Hair follicle dermal papilla cell (primary cell): ENCODE measurements around the gene LHX1. TPM values are rescaled to one million over a fixed set of nuclear protein-coding genes. Genes with fewer than 3 reads are reported as not detected.

Experiments
- small RNA-seq: library from RNA; depleted of rRNA; stranded (forward); fragments of <200 nt; gene quantifications from one replicate; pipeline ENCODE3, GENCODE V24; 2012
- total RNA-seq: library from RNA; depleted of rRNA; stranded (reverse); fragments of >200 nt; gene quantifications from 2 replicates; pipeline ENCODE4 v1.2.3, GENCODE V29; 2012

The LHX1 gene
- total RNA-seq = not detected in 2 replicates

DNA sequence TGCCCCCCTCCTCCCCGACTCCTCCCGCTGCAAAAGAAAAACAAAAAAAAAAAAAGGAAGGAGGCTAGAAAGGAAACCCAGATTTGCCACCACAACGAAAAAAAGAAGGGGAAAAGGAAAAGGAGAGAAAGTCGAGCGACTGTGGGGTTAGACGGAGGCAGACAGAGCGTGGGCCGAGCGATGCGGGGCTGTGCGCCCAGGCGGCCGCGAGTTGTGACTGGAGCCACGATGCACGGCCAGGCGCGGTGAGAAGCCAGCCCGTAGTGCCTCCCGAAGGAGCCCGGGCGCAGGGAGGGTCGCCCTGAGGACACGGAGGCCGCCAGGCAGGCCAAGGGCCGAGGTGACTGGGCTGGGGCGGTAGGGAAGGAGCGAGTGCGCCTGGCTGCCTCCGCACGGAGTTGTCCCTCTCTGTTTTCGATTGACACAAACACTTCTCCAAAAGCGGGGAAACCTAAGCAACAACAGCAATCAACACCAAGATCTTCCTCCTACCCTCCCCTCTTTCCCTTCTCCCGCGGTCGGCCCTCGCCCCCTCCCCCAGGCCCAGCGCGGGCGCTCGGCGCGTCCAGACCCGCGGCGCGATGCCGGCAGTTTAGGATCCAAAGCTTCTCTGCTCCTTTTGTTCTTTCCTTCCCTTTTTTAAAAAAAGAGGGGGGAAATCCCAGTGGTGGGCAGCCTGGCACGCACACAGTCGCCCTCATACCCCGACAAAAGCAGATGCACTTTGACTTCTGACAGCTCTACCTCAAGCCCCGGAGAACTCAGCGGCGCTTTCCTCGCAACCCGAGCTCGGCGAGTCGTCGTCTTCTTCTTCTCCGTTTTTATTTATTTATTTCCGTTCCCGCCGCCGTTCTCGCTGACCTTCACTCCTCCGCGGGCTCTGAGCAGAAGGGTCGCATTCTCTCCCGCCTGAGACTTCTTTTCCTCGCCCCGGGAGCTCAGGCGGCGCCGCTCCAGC lies at the start of gene LHX1:
Gene LHX1, plus strand, starts transcription at position 475 of the 958 bp plus-strand sequence. CDS start 723 bp downstream, outside the sequence.

GRCh38 chr17:36948717-36949460 lies 11.6 kb downstream of the LHX1 start, which contains the start of gene AATF:
AATF (plus strand) TSS chr17:36948954; CDS start chr17:36949126, 172 bp downstream.

Small RNA genes within 50 kb of the gene (small RNA-seq; reads per million reads assigned to genes)
- gene AC243773.2 = not detected

Other genes with a start within 250 kb of the LHX1 start
- gene AATF, start 11.5 kb downstream of the LHX1 start, total RNA-seq = 22.3 and 23.0 TPM in 2 replicates